Erythroblast (primary cell): ENCODE data around the gene UGT1A1.
"Not testable (repeated sequence)": the region's sequence is repeated elsewhere in the genome, so short reads cannot be mapped to it uniquely, and the experiment has no call there.

Experiments
- GATA1 ChIP-seq: IDR thresholded peaks from 2 replicates; pipeline ENCODE4 v1.6.1; 2011; ENCODE audit warnings: low read depth, mild to moderate bottlenecking, control low read depth, low read length, moderate library complexity
- POLR2A ChIP-seq: IDR thresholded peaks from 2 replicates; pipeline ENCODE4 v1.6.1; 2011; ENCODE audit warnings: mild to moderate bottlenecking, low read length

- not testable (repeated sequence) for TF ChIP-seq POLR2A, GATA1
These were observed 8.7 kb upstream of the UGT1A1 start for GRCh38 chr2:233751212-233752009.
